ENCODE results near the gene RBM12. TPM values are rescaled to one million over a fixed set of nuclear protein-coding genes. Genes with fewer than 3 reads are reported as not detected.

Gene RBM12
- total RNA-seq, 1 experiment from 2014 or later = 125 TPM

- TF ChIP-seq E2F4 (CRISPR knock-in tag; IDR thresholded peaks at IDR 0.05; ENCODE audit: borderline replicate concordance, low read depth) (no peak), ETV6 (CRISPR knock-in tag; IDR thresholded peaks at IDR 0.05) (0 out of 2 replicates have a peak, but pooled peaks have one; percentile 55), ZNF512 (CRISPR knock-in tag; IDR thresholded peaks at IDR 0.05; ENCODE audit: borderline replicate concordance) (no peak), ZNF281 (CRISPR knock-in tag; IDR thresholded peaks at IDR 0.05) (peak; percentile 57; the same call in 1 of the 2 replicates), MLX (CRISPR knock-in tag; IDR thresholded peaks at IDR 0.05) (no peak), AFF4 (CRISPR knock-in tag; IDR thresholded peaks at IDR 0.05; ENCODE audit: borderline replicate concordance) (0 out of 2 replicates have a peak, but pooled peaks have one; percentile 62), ELF4 (CRISPR knock-in tag; IDR thresholded peaks at IDR 0.05; ENCODE audit: low read depth) (peak; percentile 48; the same call in 1 of the 2 replicates), MAX (CRISPR knock-in tag; IDR thresholded peaks at IDR 0.05) (peak; percentile 96), NFYB (CRISPR knock-in tag; conservative IDR thresholded peaks at IDR 0.05; ENCODE audit: low read depth) (no peak), FOXJ3 (CRISPR knock-in tag; IDR thresholded peaks at IDR 0.05; ENCODE audit: borderline replicate concordance) (no peak), CTCF (IDR thresholded peaks at IDR 0.05) (no peak), ATF1 (CRISPR knock-in tag; IDR thresholded peaks at IDR 0.05) (no peak), JAZF1 (CRISPR knock-in tag; IDR thresholded peaks at IDR 0.05) (no peak), USF1 (CRISPR knock-in tag; IDR thresholded peaks at IDR 0.05) (peak; percentile 64), IRF2 (CRISPR knock-in tag; IDR thresholded peaks at IDR 0.05; ENCODE audit: borderline replicate concordance, low read depth) (no peak), EMX1 (CRISPR knock-in tag; IDR thresholded peaks at IDR 0.05) (peak; percentile 57; the same call in 1 of the 2 replicates)
These were observed 48.8 kb downstream of the RBM12 start, which contains the start of gene SPAG4 (continued) for GRCh38 chr20:35615667-35616464.
